NCI-H2029 treated with DMSO at 0.1 percent for 48 hours (cell line): Measurements from ENCODE around the gene PSAPL1.

Experiments used
- DNase-seq: peaks from one replicate; lab custom pipeline; 2025; lab: John Stamatoyannopoulos, UW

Gene PSAPL1, protein sequence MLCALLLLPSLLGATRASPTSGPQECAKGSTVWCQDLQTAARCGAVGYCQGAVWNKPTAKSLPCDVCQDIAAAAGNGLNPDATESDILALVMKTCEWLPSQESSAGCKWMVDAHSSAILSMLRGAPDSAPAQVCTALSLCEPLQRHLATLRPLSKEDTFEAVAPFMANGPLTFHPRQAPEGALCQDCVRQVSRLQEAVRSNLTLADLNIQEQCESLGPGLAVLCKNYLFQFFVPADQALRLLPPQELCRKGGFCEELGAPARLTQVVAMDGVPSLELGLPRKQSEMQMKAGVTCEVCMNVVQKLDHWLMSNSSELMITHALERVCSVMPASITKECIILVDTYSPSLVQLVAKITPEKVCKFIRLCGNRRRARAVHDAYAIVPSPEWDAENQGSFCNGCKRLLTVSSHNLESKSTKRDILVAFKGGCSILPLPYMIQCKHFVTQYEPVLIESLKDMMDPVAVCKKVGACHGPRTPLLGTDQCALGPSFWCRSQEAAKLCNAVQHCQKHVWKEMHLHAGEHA

DNA sequence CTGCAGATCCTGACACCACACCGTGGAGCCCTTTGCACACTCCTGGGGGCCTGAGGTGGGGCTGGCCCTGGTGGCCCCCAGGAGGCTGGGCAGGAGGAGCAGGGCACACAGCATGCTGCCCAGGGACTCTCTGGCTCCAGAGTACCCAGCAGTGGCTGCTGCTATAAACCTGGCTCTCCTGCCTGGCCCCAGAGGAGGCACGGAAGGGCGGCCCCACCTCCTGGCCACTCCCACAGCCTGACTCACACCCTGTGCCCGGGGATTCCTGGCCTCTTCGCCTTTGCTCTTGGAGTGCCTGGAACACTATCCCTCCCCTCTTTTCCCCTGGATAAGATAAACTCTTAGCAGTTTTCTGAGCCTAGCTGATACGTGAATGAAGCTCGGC lies at the start of gene PSAPL1:
PSAPL1 (minus strand) TSS at position 165 of the 385 bp plus-strand sequence; CDS start at position 114, 51 bp downstream.
- peak; percentile 46 for DNase-seq

DNA sequence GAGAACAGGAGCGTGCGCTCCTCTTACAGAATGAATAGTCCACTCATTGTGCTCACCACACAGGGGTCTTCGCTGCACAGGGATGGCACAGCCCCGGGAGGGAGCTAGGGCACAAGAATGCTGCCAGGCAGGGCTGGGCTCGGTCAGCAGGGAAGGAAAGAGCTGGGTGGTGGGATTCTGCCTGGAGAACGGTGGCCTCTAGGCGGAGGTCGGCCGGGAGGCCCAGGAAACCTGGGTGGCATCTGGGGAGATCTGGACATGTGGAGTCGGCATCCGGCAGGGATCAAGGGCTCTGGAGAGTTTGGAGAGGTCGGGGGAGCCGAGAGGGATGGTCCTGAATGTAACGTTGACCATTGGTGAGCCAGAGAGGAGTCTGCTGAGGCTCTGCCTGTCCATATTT lies 46.5 kb upstream of the PSAPL1 start:
- DNase-seq = no peak

DNA sequence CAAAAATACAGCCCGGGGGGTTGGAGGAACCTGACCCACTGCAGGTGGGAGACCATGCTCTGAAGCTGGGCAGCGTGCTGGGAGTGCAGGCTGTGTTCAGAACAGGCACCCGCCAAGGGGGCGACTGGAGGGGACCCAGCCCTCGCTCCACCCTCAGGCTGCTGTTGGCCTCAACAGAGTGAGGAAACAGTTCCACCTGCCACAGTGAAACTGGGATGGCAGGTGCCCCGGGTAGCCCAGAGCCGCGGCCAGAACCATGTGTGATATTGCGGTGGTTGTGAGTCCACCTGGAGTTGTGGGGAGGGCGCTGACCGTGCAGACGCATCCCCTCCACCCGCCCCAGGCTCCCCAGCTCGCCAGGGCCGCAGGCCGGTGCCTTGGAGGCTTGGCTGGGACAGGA lies 45.7 kb upstream of the PSAPL1 start:
- no peak for DNase-seq

DNA sequence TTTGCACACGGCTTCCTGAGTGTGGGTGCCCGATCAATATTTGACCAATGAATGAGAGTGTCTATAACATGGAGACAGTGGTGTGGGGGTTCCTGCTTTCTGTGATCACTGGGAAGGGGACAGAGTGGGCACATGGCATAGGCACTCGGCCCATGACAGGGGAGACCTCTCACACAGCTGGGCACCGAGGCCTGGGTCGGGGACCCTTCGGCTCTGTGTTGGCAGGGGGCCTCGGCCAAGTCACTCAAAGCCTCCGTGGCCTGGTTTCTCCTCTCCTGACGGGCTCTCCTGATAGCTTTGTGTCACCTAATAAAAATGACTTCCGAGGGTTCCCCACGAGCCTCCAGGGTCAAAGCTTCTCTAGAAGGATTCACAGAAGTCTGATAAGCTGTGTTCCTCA lies 43.9 kb upstream of the PSAPL1 start:
- DNase-seq = no peak

DNA sequence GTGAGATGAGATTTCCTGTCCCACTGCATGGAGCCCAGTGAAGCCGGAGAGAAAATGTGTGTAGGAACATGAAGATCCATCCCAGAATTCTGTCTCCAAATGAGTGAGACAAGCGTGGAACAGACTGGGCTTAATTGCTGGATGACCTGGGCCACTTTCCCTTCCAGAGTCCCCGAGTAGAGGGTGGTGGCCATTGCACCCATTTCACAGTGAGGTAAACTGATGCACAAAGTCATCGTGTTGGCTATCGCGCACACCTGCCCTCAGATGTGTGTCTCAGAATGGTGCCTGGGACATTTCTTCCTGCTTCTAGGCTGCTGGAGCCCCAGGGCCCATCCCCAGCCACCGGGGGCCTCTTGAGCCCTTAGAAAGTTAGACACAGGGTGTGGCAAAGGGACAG lies 43.0 kb upstream of the PSAPL1 start:
- DNase-seq = no peak

DNA sequence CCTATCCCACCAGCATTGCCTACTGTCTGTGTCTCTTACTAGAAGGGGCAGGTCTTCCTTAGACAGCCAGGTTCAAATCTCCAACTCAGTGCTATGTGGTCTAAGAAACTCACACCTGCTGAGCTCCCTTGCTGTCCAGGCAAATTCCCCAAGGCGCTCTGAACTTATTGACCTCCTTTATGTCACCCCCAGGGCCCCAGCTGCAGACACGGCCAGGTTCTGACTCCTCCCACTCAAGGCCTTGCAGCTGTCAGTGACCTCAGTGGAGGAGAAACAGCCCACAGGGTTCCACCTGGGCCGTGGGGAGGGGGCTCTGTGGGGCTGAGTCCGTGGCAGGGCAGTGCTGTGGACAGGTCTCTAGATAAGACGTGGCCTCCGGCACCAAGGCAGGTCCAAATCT lies 42.1 kb upstream of the PSAPL1 start:
- no peak for DNase-seq

DNA sequence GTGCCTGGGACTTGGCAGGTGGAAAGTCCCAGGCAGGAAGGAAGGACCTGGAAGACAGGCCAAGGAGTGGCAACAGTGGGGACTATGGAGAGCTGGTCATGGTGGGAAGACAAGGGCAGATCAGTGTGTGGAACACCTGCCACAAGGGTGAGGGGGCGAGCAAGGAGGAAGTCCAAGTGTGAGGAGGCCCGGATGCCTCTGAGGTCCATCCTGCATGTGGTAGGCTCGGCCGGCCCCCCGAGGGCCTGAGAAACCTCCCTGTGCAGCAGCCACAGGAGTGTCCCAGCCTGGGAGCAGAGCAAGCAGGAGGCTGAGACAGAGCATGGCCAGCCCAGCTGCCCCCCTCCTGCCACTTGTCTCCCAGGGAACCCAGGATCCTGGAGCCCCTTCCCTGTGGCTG lies 40.5 kb upstream of the PSAPL1 start:
- DNase-seq = no peak

DNA sequence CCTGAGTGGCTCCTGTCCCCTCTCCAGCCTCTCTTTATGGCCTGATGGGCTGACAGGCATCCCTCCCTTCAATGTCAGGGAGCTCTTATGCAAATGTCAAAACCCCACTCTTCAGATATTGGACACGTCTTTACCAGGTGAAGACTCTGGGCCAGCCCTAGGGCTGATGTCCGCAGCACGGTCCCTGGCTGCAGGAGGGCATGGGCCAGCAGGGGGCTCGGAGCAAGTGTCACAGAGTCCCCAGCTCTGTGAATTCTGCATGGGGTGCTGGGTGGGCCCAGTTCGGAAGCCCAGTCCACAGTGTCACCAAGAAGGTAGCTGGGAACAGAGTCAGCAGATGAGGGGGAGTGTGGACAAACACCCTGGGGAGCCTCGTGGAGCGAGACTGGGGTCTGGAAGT lies 39.6 kb upstream of the PSAPL1 start:
- no peak for DNase-seq

DNA sequence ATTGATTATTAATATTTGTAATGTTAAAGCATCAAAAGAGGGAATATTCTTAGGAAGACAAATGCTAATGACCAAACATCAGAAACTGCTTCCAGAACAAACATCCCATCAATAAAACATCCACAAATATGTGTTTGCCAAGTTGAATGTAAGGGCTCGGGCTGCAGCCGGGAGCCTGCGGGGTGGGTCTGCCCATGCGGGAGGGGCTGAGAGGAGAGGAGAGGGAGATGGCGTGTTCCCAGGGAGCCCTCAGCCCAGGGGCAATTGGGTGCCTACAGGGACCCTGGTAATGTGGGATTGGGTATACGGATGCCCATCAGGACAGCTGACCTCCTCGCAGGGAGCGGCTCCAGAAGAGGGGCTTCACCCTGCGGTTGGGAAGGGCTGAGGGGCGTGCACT lies 38.4 kb upstream of the PSAPL1 start:
- DNase-seq = no peak

DNA sequence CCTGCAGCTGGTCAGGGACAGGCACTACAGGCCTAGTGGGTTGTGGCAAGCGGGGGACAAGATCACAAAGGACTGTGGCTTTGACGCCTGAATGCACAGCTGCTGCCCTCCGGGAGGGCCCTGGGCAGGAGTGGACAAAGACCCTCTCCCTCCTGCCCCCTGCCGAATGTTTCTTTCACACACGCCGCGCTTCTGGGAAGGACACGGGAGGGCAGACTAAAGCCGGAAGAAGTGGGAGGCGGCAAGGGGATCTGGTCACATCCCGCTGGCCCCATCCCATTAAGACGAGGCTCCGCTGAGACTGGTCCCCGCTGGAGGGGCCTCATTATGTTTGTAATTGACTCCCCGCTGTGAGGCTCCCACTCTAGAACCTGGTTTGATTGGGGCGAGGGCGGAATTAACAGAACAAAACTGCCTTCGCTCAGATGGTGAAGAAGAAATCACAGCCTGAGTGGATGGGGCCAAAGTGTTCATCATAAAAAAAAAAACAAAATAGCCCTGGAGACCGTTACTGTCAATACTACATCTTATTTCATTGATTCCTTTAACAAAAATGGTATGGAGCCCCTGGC lies 37.8 kb upstream of the PSAPL1 start:
- DNase-seq = no peak

DNA sequence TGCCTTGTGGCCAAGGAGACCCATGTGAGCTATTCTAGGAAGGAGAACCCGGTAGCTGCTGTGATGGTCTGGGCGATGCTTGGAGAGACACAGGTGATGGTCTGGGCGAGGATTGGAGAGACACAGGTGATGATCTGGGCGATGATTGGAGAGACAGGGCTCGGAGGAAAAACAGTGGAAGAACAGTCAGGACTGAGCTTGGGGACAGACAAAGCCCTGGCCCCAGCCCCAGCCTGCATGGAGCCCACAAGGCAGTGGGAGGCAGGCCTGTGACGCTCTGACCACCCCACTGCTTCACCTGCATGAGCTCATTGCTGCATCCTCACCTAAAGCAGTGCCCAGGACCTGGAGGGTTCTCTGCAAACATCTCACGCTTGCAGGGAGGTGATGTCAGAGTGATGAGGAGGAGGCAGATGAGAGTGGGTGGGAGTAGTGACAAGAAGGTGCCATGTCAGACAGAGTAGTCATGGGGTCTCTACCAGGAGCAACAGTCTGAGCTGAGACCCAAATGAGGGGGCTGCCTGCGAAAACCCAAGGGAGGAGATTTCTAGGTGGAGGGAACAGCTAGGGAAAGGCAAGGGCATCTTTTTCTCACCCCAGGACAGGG lies 35.9 kb upstream of the PSAPL1 start:
- no peak for DNase-seq

DNA sequence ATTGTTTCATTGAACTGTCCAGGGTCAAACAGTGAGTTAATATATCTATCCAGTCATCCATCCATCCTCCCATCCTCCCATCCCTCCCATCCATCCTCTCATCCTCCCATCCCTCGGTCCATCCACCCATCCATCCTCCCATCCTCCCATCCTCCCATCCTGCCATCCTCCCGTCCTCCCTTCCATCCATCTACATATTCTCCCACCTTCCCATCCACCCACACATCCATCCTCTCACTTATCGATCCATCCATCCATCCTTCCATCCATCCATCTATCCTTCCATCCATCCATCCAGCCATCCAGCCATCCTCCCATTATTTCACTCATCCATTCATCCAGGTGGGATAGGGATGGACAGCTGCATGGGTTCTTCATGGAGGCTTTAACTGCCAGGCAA lies 35.4 kb upstream of the PSAPL1 start:
- no peak for DNase-seq

DNA sequence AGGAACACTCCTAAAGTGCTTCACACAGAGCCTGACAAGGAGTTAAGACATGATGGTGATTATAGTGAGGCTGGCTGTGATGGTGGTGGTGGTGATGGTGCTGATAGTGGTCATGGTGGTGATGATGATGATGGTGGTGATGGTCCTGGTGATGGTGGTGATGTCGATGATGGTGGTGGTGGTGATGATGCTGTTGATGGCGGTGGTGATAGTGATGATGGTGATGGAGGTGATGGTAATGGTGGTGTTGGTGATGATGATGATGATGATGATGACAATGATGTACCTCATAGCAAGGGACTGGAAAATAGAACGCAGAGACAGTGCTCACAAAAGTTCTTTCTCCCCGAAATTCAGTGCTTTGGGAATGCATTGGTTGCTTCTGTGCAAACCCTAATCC lies 34.3 kb upstream of the PSAPL1 start:
- DNase-seq = no peak

DNA sequence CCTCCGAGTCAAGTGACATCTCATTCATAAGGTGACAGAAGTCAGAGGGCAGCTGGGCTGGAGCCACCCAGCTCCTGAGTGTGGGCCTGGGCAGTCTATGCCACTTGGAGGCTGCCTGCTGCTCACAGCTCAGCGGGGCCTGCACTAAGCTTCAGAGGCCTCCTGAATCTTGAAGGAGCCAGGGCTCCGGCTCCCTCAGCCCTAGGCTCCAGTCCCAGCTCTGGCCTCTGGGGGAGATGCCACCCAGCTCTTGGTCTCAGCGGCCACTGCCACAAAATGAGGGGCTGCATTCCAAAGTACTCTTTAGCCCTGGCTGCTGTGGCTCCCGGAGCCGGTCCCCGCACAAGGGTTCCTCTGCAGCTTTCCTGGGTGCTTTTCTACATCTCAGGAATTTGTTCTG lies 32.7 kb upstream of the PSAPL1 start:
- DNase-seq = no peak

DNA sequence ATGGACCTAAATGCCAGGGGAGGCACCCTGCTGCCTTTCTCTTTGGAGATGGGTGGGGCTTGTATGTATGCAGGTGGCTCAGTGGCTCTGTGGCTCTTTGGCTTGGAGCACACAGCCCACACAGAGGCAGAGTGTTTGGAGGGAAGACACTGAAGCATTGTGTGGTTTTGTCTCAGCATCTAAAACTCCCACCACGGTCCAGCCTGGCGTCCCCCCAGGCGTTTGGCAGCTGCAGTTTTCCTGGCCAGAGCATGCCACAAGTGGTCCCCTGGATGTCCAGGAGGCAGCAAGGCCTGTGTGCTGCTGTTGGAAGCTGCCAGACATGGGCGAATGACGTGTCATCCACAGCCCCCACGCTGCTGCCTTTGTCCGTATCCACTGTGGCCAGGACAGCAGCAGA lies 32.2 kb upstream of the PSAPL1 start:
- DNase-seq = no peak

DNA sequence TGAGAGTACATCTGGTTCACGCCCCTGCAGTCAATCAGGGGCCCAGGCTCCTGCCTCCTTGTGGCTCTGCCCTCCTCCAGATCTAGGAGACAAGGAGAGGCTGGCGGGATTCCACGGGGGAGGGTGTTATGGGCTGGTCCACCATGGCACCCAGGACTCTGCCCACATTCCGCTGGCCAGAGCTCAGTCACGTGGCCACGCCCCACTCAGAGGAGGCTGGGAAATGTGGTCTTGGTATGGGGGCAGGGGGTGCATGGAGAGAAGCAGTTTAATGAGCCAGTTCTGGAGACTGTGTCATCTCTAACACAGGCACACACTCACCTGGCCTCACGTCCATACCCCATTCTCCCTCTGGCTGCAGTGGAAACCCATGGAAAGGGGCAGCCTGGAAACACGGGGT lies 31.5 kb upstream of the PSAPL1 start:
- no peak for DNase-seq

DNA sequence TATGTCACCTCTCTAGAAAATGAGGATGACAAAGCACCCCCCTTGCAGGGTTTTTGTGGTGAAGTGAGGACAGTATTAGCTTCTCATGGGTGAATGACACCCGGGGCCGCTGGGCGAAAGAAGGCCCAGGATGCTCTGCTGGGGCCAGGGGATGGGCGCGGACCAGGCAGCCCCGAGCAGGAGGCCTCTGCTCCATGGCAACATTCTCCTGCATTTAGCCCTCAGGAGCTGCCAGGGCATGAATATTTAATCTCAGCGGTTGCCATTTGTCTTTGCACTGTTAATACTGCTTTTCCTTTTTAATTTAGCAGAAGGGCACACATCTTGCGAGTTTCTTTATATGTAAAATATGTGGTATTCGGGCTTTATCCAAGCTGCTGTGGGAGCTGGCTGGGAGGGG lies 30.3 kb upstream of the PSAPL1 start:
- no peak for DNase-seq

DNA sequence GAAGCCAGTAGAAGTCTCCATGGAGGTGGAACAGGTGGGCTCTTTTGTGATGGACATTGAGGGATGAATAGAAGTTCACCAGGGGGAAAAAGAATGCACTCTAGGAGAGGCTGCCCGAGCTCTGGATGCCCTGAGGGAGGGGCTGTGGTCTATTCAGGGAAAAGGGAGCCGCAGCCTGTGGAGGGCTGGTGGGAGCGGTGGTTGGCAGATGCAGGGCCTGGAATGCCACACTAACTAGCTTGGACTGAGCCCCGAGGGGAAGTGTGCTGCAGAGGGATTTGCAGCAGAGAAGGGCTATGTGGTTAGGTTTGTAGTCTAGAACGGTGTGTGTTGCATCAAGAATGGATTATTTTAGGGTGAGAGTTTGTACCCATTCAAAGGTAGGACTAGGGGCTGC lies 29.5 kb upstream of the PSAPL1 start:
- no peak for DNase-seq

DNA sequence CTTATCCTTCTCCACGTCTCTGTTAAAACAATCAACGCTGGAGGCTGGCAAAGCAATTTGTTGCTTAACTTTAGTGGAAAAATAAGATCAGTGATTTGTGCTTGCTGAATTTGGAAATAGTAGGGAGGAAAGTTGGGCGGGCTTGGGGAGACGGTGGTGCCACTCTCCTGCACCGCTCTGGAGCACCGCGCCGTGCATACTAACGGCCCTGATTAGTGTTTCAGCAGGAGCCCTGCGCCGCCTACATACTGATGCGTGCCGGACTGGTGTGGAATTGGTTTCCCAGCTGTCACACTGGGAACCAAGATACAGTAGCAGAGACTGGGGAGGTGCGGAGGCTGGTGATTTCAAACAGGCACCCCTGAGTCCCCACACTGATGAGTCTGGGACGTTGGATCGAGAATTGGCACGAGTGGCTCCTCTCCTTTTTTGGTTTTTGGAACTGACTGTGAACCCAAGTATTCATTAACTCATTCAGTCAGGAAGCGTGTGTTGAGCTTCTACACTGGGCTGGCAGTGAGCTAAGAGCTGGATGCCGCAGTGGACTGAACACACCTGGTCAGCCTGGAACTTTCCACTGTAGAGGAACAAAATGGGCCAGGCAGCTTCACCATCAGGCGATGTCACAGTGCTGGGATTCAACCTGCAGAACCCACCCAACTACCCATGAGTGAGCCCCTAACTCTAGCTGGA lies 29.0 kb upstream of the PSAPL1 start:
- DNase-seq = no peak

DNA sequence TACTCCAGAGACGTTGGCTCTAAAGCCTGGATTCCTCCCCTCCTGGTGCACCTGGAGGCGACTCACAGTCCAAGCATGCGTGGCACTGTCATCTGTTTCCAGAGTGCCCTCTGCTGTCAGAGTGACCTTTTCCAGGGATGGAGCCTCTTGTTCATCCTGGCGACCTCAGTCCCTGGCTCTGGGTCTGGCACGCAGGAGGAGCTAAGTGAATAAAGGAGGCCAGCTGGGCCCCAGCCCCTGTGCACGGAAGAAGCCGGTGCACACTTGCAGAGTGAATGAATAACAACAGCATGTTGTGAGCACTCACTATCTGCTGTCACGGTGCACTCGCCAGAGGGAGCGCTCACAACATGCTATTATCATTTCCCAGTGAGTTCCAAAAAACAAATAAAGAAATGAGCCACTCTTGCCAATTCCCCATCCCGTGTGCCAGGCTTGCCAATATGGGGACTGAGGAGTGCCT lies 27.8 kb upstream of the PSAPL1 start:
- peak; percentile 69 for DNase-seq

DNA sequence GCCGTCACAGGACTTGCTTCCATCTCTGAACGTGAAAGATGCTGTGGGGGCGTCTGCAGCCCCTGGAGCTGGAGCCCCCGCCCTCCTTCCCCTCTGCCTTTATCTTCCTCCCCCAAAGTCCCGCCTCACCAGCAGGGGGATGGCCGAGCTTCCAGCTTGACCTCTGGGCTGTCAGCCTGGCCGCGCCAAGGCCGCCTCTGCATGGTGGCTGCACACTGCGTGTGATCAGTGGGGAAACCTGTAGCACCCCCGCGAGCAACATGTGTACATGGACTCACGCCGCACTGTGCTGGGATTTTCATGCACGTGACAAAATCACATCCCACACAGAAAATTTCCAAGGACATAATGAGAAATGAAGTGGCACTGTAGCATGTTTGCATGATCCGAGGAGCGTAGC lies 26.5 kb upstream of the PSAPL1 start:
- no peak for DNase-seq

DNA sequence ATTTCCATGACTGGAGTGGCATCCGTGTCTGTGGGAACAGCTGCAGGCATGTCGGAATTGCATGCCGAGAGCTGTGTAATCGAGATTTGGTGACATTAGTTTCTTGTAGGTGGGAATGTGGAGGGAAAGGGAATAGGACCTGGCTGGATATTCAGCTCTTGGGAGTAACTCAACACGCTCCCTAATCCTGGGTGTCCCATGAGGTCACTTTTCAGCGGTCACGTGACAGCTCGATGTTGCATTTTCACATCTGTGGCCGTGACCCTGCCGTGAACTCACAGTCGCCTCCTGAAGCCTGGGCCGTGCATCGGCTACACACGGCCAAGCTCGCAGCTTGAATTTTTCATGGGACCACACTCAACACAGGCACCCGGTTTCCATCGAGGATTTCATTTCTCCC lies 25.8 kb upstream of the PSAPL1 start:
- no peak for DNase-seq

DNA sequence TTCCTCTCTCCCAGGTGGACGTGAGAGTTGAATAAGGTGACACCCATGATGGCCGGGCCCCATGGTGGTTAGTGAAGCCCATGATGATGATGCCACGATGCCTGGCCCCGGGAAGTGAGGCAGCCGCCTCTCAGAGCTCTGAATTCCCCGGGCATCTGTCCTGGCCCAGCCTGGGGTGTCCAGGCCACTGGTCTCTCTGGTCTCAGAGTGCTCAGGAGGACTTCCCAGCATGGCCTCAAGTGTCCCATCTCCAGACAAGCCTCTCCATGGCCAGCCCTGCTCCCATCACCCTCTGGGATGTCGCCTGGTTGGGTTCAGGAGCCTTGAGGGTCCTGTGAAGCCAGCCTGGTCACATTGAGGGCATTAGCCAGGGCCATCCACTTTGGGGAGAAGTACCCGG lies 24.7 kb upstream of the PSAPL1 start:
- no peak for DNase-seq
